ENCODE results near the gene AGAP2.

The AGAP2 gene

DNA sequence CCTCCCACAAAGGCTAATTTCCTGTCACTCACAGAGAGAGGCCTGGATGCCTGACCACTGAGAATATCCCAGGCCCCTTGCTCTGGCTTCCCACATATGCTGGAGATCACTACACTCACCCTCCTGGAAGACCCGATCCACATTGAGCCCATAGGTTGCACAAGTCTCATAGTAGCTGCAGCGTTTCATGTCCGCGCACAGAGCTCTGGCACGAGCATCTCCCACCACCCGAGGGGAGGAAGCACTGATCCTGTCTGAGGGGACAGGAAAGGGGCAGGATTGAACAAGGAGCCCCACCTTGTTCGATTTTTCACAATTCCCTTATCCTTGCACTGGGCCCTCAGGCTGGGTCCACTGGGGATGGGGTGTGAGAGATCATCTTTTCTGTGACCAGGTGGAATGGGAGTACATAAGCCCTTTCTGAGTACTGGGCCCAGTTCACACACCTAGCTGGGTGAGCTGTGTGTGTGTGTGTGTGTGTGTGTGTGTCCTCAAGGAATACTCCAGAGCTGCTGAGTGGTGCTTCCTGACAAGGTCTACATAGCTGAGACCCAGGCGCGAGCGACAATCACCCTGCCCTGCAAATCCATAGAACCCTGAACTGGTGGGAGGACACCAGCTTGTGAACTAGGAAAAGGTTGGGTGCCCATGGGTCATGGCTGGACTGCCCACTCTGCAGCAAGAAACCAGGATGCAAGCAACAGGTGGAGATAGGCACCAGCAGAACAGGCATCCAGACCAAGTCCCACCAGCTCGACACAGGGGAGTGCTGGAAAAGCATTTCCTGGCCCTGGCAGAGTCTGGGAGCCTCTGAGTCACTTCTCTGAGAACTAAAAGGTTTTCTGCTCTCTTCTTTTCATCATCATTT, 5.6 kb downstream of the AGAP2 start:
- DNase-seq (ENCODE audit: insufficient read length) (no peak), FAIRE-seq (no peak)
- TF ChIP-seq POLR2A (IDR thresholded peaks at IDR 0.05; ENCODE audit: low read depth, low read length) (no peak), POLR2AphosphoS5 (IDR thresholded peaks at IDR 0.05; ENCODE audit: low read depth, low read length) (no peak), TAF1 (IDR thresholded peaks at IDR 0.05; ENCODE audit: borderline replicate concordance, low read depth, low read length) (no peak)

GRCh38 chr12:57732270-57732669, 6.3 kb downstream of the AGAP2 start:
- DNase-seq (ENCODE audit: insufficient read length) (no peak), FAIRE-seq (no peak)
- no peak for TF ChIP-seq TAF1 (IDR thresholded peaks at IDR 0.05; ENCODE audit: borderline replicate concordance, low read depth, low read length)
- no peak for TF ChIP-seq POLR2AphosphoS5 (IDR thresholded peaks at IDR 0.05; ENCODE audit: low read depth, low read length)
- TF ChIP-seq POLR2A (IDR thresholded peaks at IDR 0.05; ENCODE audit: low read depth, low read length), result no peak

GRCh38 chr12:57731411-57732080, 7.0 kb downstream of the AGAP2 start:
- TF ChIP-seq TAF1 (IDR thresholded peaks at IDR 0.05; ENCODE audit: borderline replicate concordance, low read depth, low read length) (no peak), POLR2AphosphoS5 (IDR thresholded peaks at IDR 0.05; ENCODE audit: low read depth, low read length) (no peak), POLR2A (IDR thresholded peaks at IDR 0.05; ENCODE audit: low read depth, low read length) (no peak)
- DNase-seq (ENCODE audit: insufficient read length), result no peak
- no peak for FAIRE-seq

DNA sequence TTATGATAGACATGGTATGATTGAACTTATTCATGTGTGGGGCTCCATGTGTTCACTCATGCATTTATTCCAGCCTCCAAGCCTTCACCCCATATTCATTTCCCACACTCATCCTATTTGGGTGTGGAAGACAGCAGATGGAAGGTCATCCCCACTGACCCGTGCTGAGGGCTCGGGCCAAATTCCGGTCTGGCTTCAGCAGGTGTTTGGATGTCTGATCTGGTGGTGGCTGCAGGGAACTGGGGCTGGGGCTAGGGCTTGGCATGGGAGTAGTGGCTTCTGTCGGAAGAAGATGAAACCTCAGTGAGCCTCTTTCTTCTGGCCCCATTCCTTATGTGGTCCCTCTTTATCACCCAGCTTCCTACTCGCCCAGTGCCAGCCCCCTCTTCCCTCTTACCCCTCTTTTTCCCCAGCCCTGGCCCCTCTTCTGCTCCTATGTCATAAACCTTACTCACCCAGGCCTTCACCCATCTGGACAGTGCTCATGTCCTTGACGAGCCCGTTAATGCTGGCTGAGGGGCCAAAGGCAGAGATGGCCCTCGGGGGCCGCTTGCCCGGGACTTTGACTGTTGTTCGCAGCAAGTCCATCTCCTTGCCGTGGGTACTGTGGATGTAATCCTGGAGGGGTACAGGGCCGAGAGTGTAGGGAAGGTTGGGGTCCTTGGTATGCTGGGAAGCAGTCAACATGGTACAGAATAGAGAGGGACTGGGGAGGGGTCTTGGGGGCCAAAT, 8.0 kb downstream of the AGAP2 start:
- TF ChIP-seq POLR2AphosphoS5 (IDR thresholded peaks at IDR 0.05; ENCODE audit: low read depth, low read length) (no peak), TAF1 (IDR thresholded peaks at IDR 0.05; ENCODE audit: borderline replicate concordance, low read depth, low read length) (no peak), POLR2A (IDR thresholded peaks at IDR 0.05; ENCODE audit: low read depth, low read length) (no peak)
- DNase-seq (ENCODE audit: insufficient read length), result no peak
- no peak for FAIRE-seq

DNA sequence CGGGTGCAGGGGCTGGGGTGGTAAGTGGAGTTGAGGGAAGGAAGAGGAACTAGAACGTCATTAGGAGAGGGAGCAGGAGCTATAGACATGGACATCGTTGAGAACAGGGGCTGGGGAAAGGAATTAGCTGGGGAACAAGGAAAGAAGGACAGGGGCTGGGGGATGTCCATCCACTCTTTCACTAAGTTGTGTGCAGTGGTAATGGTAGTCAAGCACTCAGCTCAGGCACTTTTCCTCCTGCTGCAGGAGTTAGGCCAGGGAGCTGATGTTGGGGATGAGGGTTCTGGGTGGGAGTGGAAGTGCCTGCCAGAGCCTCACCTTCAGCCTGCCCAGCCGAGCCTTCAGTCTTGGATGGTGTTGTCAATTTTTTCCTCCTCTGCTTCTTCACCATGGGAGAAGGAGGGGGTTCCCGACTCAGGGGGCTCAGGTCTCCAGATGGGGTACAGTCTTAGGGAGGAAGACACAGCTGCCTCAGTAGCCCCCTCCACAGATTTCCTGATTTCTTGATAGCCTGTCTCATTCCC, 9.2 kb downstream of the AGAP2 start:
- DNase-seq (ENCODE audit: insufficient read length) (no peak), FAIRE-seq (no peak)
- TF ChIP-seq POLR2AphosphoS5 (IDR thresholded peaks at IDR 0.05; ENCODE audit: low read depth, low read length), result no peak
- TF ChIP-seq TAF1 (IDR thresholded peaks at IDR 0.05; ENCODE audit: borderline replicate concordance, low read depth, low read length), result no peak
- no peak for TF ChIP-seq POLR2A (IDR thresholded peaks at IDR 0.05; ENCODE audit: low read depth, low read length)

DNA sequence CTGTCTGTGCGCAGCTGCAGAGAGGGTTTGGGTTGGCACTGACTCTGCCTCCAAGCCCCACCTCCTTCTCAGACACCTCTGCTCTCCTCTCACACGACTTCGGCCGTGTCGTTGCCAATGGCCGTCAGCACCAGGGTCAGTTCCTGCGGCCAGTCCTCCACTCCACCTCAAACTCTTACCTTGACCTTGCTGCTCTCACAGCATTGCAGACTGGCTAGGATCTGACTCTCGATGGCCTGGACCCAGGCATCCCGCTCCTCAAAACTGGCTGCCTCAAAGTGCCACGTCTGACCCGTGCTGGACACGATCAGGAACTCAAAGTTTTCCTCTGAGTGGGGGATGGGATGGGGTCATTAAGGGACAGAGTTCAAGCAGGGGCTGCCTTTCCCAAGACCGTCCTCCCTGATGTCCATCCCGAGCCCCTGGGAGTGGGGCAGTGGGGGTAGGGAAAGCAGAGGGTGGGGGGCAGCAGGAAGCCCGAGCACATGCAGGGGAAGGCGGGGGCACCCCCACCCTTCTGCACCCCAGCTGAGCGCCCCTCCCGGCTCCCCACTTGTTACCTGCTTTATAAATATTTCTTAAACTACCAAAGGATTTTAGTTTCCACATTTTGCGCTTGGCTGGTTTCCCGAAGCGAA, 10.7 kb downstream of the AGAP2 start:
- peak; percentile 7 for DNase-seq (ENCODE audit: insufficient read length)

GRCh38 chr12:57726884-57727757, 11.4 kb downstream of the AGAP2 start:
- FAIRE-seq (no peak), DNase-seq (ENCODE audit: insufficient read length) (peak; percentile 13)
- no peak for TF ChIP-seq POLR2AphosphoS5 (IDR thresholded peaks at IDR 0.05; ENCODE audit: low read depth, low read length)
- TF ChIP-seq TAF1 (IDR thresholded peaks at IDR 0.05; ENCODE audit: borderline replicate concordance, low read depth, low read length), result no peak
- TF ChIP-seq POLR2A (IDR thresholded peaks at IDR 0.05; ENCODE audit: low read depth, low read length), result no peak

More for the DNA sequence above, 10.7 kb downstream of the AGAP2 start:
- TF ChIP-seq POLR2AphosphoS5 (IDR thresholded peaks at IDR 0.05; ENCODE audit: low read depth, low read length) (no peak), TAF1 (IDR thresholded peaks at IDR 0.05; ENCODE audit: borderline replicate concordance, low read depth, low read length) (no peak), POLR2A (IDR thresholded peaks at IDR 0.05; ENCODE audit: low read depth, low read length) (no peak)
- FAIRE-seq, result no peak

- DNase-seq (ENCODE audit: insufficient read length) (peak; percentile 14), FAIRE-seq (no peak)
- TF ChIP-seq TAF1 (IDR thresholded peaks at IDR 0.05; ENCODE audit: borderline replicate concordance, low read depth, low read length), result no peak
- no peak for TF ChIP-seq POLR2AphosphoS5 (IDR thresholded peaks at IDR 0.05; ENCODE audit: low read depth, low read length)
- TF ChIP-seq POLR2A (IDR thresholded peaks at IDR 0.05; ENCODE audit: low read depth, low read length), result no peak
Measured at GRCh38 chr12:57726151-57726883, 12.2 kb downstream of the AGAP2 start.

GRCh38 chr12:57725851-57726150, 12.7 kb downstream of the AGAP2 start:
- TF ChIP-seq POLR2AphosphoS5 (IDR thresholded peaks at IDR 0.05; ENCODE audit: low read depth, low read length) (no peak), TAF1 (IDR thresholded peaks at IDR 0.05; ENCODE audit: borderline replicate concordance, low read depth, low read length) (no peak), POLR2A (IDR thresholded peaks at IDR 0.05; ENCODE audit: low read depth, low read length) (no peak)
- DNase-seq (ENCODE audit: insufficient read length) (no peak), FAIRE-seq (no peak)

All from GM12892 (cell line).